ENCODE data around the gene ARHGAP4. TPM values are rescaled to one million over a fixed set of nuclear protein-coding genes. Genes with fewer than 3 reads are reported as not detected.
A peak's percentile ranks its signal among the peaks of the same experiment; 100 is the strongest.

Gene ARHGAP4
- polyA plus RNA-seq, 3 donors, result 23.5 to 25.8 (median 23.5) TPM

DNA sequence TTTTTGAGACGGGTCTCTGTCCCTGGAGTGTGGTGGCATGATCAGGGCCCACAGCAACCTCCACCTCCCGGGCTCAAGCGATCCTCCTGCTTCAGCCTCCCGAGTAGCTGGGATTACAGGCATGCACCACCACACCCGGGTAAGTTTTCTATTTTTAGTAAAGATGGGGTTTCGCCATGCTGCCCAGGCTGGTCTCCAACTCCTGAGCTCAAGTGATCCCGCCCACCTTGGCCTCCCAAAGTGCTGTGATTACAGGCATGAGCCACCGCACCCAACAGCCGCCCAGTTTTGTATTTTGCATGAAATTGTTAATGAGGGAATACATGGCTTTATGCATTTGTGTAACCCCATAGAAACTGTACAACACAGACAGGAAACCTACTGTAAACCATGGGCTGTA, 2.8 kb upstream of the ARHGAP4 start:
- no peak for DNase-seq (ENCODE audit: low read depth in 3 of 3, low spot score in 2 of 3)

DNA sequence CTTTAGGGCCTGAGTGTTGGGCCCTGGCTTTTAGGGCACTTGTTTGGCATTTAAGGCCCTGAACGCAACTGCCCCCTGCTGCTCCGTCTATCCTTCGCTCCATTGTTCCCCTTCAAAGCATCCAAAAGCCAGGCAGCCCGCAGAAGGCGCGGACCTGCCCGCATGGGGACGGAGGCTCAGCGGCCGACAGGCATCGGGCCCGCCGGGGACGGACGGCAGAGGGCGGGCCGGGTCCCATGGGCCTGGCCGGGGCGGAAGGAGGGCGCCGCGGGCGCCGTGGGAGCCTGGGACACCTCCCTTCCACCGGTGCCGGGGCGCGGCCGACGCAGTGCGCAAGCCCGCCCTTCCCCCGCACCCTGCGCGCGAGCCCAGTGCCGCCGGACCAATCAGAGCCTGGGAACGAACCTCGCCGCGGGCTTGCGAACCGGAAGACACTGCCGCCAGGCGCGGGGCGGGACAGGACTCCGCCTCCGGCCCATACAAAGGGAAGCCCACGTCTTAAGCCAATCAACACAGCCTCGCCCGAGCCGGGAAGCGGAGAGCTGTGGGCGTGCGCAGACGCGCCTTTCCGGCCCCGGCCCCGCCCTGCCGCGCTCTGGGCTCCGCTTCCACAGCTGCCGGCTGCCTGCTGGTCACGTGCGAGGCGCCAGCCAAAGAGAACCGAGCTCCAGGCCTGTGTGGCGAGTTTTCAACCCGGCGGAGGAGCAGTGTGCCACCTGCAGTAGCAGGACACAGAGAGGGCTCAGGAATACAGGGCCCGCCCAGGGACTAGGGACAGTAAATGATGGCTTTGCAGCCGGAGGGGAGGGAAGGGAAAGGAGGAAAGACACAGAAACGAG, 2.1 kb upstream of the ARHGAP4 start:
- DNase-seq (ENCODE audit: low read depth in 3 of 3, low spot score in 2 of 3), result peak; percentile 71 to 86 (median 86)

DNA sequence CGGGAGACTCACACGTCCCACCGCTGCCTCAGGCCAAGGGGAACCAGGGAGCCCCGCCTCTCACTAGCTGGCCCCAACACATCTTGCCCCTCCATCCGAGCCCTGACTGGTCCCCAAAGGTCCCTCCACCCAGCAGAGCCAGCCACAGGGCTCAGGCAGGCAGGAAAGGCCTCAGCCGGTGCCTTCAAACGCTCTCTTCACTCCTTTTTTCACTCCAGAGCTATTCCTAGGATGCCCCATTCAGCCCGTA, 1.5 kb upstream of the ARHGAP4 start:
- no peak for DNase-seq (ENCODE audit: low read depth in 3 of 3, low spot score in 2 of 3)

DNA sequence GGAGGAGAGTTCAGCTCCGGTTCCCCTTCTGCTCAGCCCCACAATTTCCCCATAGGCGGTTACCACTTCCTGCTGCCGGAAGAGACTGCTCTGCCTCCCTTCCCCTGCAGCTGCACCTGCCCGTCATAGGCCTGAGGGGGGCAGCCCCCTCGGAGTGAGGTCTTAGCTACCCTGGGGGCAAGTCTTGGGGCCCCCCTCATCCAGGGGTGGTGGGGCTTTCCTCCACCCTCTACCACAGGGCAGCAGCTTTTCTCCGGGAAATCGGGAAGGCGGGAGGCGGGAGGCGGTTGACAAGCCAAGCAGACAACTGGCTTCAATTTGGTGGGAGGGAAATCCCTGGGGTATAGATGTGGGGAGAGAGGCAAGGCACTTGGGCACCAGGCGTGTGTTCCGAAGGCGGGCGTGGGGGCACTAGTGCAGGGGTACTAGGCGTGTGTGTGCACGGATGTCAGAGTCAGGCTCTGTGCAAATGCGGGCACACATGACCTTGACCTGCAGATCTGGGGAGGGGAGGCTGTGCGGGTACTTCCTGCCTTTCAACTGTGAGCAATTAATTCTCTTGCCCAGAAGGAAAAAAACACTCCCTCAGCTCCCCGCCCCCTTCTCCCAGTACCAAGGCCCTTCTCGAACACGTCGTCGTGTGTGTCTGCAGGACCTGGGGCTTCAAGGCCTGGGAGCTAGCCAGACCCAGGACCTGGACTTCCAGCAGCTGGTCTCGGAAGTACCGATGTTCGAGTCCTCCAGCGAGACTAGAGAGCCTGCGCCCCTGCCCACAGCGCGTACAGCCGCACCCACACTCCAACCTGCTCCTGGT, 1.0 kb upstream of the ARHGAP4 start:
- DNase-seq (ENCODE audit: low read depth in 3 of 3, low spot score in 2 of 3), result no peak

DNA sequence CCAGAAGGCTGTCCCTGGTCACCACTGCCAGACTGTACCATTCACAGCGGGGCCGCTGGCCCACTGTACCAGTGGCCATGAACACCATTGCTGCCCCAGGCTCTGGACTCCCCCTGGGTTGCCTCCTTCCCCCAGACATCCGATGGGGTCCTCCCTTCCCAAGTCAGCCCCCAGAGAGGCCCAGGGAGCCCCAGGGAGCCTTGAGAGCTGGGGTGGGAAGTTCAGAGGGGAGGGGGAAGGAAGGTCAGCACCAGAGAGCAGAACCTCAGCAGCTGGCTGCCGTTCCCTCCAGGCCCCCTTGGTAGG, 441 bp upstream of the ARHGAP4 start:
- no peak for DNase-seq (ENCODE audit: low read depth in 3 of 3, low spot score in 2 of 3)

DNA sequence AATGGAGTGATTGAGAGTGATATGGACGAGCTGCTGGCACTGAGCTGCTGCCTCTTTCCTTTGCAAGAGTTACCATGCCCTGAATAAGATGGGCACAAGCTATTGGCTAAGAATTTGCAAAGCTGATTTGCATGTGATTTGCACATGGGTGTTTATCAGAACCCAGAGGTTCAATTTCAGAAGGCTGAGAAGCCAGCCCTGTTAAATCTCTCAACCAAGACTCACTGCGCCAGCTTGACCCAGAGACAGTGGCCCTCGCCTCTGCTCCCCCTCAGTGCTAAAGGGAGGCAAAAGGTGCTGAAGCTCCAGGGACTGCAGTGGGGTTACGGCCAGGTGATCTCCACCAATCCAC, 701 bp downstream of the ARHGAP4 start:
- DNase-seq (ENCODE audit: low read depth in 3 of 3, low spot score in 2 of 3), result no peak

DNA sequence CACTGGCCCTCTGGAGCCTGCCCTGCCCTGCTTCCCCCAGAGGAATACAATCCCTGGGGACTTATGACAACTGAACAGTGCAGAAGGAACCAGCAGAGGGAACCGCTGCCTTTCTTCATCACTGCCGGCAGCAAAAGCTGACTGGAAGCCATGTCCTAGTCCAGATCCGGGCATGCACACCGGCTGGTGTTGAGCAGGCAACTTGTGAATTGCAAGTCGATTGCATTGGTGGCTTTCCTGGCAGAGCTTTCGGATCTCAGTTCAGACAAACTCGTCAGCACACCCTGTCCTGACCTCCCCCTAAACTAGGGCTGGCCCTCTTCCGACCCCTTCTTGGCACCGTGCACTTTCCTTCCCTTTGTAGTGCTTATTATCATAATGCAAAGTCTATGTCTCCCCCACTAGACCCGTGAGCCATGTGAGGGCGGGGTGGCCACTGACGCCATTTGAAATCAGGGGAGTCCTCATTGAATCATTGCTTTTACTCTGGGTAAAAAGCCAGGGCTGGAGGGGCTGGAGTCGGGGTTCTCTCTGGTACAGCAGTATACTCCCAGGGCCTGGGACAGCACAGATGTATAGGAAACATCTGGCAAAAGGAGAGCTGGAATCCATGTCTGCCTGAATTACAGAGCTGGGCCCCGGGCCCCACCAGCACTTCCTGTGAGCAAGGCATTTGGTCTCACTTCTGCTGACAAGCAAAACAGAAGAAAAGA, 1.8 kb downstream of the ARHGAP4 start:
- no peak for DNase-seq (ENCODE audit: low read depth in 3 of 3, low spot score in 2 of 3)

DNA sequence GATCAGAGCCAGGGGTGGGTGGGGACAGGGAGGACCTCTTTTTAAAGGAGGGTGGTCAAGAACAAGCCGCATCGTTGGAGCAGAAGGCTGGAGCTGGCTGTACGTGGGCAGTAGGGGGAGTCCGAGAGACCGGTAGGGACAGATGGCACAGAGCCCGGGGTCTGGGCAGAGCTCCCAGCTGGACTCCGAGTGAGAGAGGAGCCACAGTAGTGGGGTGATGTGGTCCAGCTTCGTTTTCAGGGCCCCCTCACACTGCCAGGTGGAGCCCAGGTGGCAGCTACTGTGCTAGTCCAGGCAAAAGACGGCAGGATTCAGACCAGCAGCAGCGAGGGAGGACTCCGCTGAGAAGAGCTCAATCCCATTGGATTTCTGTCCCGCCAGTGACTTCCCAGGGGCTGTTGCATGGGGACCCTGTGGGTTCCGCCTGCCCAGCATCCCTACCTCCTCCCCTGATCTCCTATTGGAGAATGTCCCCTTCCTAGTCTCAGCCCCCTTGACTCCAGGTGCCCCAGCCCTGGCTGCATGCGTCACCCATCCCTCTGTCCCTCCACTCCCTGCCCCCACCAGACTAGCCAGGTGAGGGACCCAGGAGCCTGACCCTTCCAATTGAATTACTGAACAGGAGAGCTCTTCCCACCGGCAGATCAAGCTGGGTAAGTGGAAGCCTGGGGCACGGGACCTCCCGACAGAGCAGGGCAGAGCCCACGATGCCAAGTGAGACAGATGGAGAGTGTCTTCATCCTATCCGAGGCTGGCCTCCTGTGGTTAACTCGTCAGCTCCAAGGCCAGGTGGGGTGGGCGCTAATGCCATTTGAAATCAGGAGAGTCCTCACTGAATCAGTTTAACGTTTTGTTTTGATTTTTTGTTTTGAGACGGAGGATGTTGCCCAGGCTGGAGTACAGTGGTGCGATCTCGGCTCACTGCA, 2.9 kb downstream of the ARHGAP4 start:
- no peak for DNase-seq (ENCODE audit: low read depth in 3 of 3, low spot score in 2 of 3)

DNA sequence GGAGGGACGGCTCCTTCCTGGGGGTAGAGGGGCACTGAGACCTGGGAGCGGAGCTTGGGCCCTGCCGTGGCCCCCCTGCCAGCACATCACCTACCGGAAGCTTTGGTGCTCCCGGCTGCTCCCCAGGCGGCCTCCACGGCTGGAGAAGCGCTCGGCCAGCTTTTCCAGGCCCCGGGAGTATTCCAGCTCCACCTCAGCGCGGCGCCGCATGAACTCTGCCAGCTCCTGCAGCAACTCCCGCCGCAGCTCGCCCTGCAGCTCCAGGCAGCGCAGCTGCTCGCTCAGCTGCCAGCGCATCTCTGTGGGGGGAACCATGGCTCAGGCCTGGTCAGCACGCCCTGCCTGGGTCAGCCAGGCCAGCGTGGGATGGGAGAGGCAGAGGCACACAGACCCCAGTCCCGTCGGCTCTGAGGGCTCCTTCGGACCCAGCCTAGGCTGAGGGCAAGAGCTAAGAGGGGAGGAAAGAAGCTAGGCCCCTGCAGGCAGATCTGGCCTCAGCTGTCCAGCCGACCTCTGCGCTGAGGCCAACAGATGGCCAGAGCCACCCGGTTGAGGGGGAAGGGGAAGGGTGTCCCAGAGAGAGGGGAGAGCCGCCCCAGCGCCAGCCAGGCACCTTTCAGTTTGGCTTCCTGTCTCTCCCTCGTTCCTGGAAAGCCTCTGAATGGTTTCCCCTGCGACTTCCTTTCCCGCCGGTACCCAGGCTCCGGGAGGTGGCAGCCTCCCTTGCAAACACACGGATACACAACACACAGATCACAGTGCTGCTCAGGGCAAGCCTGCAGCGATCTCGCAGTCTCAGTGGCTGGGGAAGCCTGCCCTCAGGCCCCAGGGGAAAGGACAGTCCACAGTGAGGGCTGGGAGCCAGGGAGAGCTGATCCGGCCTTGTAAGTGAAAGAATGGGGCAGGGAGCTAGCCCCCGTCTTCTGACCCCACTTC, 4.3 kb downstream of the ARHGAP4 start:
- DNase-seq (ENCODE audit: low read depth in 3 of 3, low spot score in 2 of 3), result no peak

DNA sequence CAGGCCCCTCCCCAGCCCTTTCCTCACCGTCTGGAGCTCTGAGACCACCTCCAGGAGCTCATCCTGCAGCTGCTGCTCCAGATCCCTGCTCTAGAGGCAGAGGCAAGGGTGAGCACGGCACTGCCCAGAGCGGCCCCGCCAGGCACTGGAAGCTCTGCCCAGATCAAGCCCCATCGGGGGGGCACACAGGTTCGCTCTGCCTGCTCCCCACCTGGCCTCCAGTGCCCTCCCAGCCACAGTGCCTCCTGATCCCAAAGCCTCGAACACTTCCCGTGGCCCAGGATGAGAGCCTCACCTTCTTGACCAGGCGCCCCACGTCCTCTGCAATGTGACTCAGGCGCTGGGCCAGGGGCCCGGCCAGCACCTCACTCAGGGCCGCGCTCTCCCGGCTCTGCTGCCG, 5.0 kb downstream of the ARHGAP4 start:
- DNase-seq (ENCODE audit: low read depth in 3 of 3, low spot score in 2 of 3), result no peak

DNA sequence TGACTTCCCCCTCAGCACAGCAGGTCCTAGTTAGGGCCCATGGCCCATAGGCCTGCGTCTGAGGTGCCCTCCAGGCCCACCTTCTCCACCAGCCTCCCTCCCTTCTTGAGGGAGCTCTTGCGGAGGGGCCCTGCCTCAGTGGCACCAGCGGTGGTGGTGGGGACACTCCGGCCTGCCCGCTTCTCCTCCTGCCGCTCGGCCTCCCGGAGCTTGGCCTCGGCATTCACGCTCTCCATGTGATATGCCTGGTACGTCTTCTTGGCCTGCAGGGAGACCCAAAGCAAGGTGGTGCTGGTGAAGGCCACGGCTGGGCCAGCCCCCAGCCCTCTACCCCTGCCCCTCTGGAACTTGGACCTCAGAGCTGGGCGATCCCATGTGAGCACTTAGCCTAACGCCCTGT, 5.5 kb downstream of the ARHGAP4 start:
- DNase-seq (ENCODE audit: low read depth in 3 of 3, low spot score in 2 of 3), result no peak

DNA sequence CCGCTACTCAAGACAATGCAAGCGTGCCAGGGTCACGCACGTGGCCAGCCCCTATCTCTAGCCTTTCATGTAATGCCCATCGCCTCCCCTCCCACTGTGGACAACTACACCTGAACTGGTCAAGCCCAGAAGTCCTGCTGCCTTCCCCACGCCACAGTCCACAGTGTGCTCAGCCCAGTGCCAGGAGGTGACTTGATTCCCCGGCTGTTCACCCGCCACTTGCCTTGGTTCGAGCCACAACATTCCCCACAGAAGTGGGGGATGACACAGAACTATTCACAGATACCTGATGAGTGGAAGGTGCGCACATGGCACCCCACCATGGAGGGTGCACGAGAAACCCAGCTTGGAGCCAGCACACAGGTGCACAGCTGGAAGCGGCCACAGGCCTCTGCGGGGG, 6.8 kb downstream of the ARHGAP4 start:
- DNase-seq (ENCODE audit: low read depth in 3 of 3, low spot score in 2 of 3), result no peak

DNA sequence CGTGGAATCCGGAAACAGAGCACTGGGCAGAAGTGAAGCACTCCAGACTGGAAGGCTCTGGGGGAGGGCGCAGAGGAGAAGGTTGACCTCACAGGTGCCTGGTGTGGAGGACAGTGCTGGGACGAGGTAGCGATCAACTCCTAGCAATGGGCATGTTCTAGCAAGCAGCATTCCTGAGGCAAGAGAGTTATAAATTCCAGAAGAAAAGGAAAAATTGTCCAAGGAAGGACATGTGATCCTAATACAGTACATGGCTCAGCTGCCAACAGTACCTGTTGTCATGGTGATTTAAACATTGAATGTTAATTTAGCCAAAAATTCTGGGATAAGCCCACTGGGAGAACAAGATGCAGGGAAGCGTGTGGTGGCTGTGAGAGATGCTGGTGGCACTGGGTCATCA, 8.2 kb downstream of the ARHGAP4 start:
- DNase-seq (ENCODE audit: low read depth in 3 of 3, low spot score in 2 of 3), result no peak

DNA sequence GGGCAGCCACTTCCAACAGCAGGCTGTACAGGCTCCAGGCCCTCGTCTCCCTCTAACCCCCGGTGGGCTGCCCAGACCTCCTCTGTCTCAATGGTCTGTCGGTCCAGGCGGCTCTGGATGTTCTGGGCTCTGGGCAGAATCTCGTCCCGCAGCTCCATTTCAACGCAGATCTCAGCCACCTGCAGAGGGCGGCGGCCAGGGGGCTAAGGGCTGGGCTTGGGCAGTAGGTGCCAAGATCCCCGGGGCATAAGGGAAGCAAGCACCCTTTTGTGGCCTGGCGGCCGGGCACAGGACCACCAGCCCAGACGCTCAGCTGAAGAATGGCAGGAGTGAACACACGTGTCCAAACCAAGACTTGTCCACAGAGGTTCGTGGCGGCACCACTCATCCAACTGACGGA, 12.4 kb downstream of the ARHGAP4 start:
- no peak for DNase-seq (ENCODE audit: low read depth in 3 of 3, low spot score in 2 of 3)

DNA sequence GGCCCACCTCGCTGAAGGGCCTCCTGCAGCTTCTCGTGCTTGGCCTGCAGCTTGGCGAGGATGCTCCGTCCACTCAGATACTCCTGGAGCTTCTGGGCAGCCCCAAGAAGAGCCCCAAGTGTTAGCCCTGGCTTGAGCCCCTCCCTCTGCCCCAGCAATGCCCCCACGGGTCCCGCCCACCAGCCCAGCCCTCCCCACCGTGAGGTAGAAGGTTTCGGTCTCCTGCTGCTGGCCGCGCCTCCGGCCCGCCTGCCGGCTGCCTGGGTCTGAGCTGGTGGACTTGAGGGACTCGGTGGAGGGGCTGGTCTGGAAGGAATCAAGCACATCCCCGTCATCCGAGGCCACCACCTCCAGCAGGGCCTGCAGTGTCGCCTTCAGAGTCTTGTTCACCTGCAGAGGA, 12.9 kb downstream of the ARHGAP4 start:
- DNase-seq (ENCODE audit: low read depth in 3 of 3, low spot score in 2 of 3), result no peak

DNA sequence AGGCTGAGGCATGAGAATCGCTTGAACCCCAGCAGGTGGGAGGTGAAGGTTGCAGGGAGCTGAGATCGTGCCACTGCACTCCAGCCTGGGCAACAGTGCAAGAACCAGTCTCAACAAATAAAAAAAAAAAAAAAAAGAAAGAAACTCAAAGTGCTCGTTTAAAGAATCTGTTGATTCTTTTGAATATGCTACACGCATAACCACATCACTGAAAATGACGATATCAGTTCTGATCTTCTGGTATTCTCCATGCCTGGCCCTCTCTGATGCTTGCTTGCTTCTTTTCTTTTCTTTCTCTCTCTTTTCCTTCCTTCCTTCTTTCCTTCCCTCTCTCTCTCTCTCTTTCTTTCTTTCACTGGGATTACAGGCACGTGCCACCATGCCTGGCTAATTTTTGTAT, 14.3 kb downstream of the ARHGAP4 start:
- no peak for DNase-seq (ENCODE audit: low read depth in 3 of 3, low spot score in 2 of 3)

DNA sequence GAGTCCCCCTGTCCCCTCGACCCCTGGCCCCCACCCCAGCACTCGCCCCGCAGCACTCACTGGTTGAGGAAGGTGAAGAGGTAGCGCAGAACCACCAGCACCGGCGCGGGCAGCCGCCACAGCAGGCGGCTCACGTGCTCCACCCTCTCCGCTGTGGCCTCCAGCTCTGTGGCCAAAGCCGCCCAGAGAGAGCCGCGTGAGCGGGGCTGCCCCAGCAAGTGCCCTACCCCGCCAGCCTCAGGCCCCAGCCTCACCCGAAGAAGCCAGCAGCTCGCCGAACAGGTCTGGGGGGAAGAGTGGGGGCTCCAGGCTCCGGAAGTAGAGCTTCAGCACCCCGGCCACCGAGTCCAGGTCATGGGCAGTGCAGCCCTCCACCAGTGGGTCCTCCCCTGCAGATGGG, 15.6 kb downstream of the ARHGAP4 start:
- no peak for DNase-seq (ENCODE audit: low read depth in 3 of 3, low spot score in 2 of 3)

DNA sequence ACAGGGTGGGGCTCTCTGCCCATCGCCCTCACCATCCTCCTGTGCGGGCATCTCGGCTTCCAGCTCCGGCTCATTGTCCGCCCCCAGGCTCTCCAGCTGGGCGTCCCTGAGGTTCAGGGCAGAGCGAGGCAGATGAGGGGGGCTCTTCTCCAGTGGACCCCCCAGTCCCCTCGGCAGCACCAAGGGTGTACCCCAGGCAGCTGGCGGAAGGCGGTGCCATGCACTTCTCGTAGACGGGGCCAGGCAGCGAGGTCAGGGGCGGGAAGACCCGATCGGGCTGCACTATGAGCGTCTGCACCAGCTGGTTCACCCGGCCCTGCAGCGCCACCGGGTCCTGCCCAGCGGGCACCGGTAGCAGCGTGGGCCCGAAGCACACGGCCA, 16.1 kb downstream of the ARHGAP4 start:
- no peak for DNase-seq (ENCODE audit: low read depth in 3 of 3, low spot score in 2 of 3)

DNA sequence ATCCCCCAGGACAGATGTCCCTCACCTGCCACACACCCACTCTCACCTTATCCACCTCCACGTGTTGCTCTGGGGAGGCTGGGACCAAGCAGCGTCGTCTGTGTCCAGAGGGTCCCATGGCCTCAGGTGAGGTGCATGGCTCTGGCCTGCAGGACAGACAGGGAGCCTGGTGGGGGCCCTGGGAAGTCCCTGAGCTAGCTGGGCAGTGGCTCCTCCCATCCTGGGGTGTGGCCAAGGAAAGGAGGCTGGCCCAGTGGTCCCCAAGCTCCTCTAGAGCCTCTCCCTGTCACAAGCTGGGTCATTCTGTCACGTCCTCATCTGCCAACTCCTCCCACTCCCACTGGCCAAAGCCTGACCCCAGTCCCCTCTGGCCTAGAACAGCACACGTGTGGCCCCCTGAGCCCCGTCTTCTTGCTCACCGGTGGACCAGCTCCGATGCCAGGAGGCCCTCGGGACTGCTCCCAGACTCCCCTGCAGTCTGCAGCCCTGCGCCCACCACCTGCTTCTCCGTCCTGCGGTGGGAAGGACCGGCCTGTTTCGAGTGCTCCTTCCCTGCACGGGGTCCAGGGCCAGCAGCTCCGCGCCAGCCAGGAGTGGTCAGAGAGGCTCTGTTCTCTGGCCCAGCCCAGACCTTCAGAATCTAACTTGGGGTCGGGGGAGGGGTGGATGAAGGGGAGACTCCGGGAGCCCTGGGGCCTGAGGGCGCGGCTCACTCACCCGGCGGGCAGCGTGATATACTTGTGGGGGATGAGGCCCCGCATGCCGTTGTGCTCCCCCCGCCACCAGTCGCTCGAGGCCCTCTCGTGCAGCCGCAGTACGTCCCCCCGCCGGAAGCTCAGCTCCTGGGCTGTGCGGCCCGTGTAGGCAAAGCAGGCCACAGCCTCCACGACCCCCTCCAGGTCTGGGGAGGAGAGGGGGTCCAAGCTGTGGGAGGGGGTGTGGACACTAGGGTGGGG, 16.8 kb downstream of the ARHGAP4 start:
- no peak for DNase-seq (ENCODE audit: low read depth in 3 of 3, low spot score in 2 of 3)

All from right renal cortex interstitium (tissue), 3 donors.